Mucosa of rectum (tissue), 2 donors: ENCODE data around the gene LRRC25.
"Not testable (repeated sequence)": the region's sequence is repeated elsewhere in the genome, so short reads cannot be mapped to it uniquely, and the experiment has no call there.

Experiments used
- H3K27ac ChIP-seq, 2 donors: one replicate each; pipeline ENCODE4 v1.7.0; 2013; ENCODE audit warnings: inconsistent platforms in 2 of 2, low read depth in 2 of 2, low read length in 2 of 2
- H3K27me3 ChIP-seq, 2 donors: one replicate each; pipeline ENCODE4 v1.7.0; 2013; ENCODE audit warnings: low read length in 2 of 2; ENCODE audit not compliant: control insufficient read depth in 2 of 2, insufficient read depth in 2 of 2
- H3K36me3 ChIP-seq, 2 donors: one replicate each; pipeline ENCODE4 v1.7.0; 2013; ENCODE audit warnings: low read length in 2 of 2; ENCODE audit not compliant: control insufficient read depth in 2 of 2, insufficient read depth in 2 of 2
- H3K4me1 ChIP-seq, 2 donors: one replicate each; pipeline ENCODE4 v1.7.0; 2013; ENCODE audit warnings: low read length in 2 of 2, mild to moderate bottlenecking in 1 of 2; ENCODE audit not compliant: control insufficient read depth in 2 of 2, insufficient read depth in 2 of 2
- H3K4me3 ChIP-seq, 2 donors: one replicate each; pipeline ENCODE4 v1.7.0; 2013; ENCODE audit warnings: low read length in 2 of 2
- H3K9ac ChIP-seq, 2 donors: one replicate each; pipeline ENCODE4 v1.7.0; 2013; ENCODE audit warnings: low read length in 2 of 2, low read depth in 1 of 2, mild to moderate bottlenecking in 1 of 2
- H3K9me3 ChIP-seq, 2 donors: one replicate each; pipeline ENCODE4 v1.7.0; 2013; ENCODE audit warnings: low read length in 2 of 2; ENCODE audit not compliant: control insufficient read depth in 2 of 2
- donor health status: healthy.
- donor health status: Normal muscosa, but diverticular disease.

Gene LRRC25

GRCh38 chr19:18388960-18389725, 8.3 kb downstream of the LRRC25 start:
- Histone ChIP-seq H3K4me3 (peak overlapping the region; percentile 50 to 52), H3K9me3 (no peaks in the 10 kb centered on the region), H3K36me3 (peaks cover 5 to 6% of the 10 kb centered on the region in 2 donors), H3K4me1 (peaks cover 15 to 19% of the 10 kb centered on the region in 2 donors), H3K27ac (peak overlapping the region; percentile 67 to 94), H3K9ac (peak overlapping the region; percentile 32 to 86), H3K27me3 (no peaks in the 10 kb centered on the region)

- no peaks in the 10 kb centered on the region for H3K27me3 ChIP-seq
- H3K9ac ChIP-seq = peak overlapping the region; percentile 56 to 86
- peak overlapping the region; percentile 56 to 79 for H3K4me3 ChIP-seq
Observed at GRCh38 chr19:18388100-18388959, 9.1 kb downstream of the LRRC25 start.

GRCh38 chr19:18386543-18387271, 10.7 kb downstream of the LRRC25 start:
- Histone ChIP-seq H3K9me3 (no peaks in the 10 kb centered on the region), H3K36me3 (peaks cover 5 to 6% of the 10 kb centered on the region in 2 donors), H3K9ac (peak overlapping the region; percentile 71 to 86), H3K4me1 (peaks cover 15 to 19% of the 10 kb centered on the region in 2 donors), H3K27me3 (no peaks in the 10 kb centered on the region), H3K4me3 (peak overlapping the region; percentile 69 to 79), H3K27ac (peak overlapping the region; percentile 71 to 94)

More at GRCh38 chr19:18388100-18388959, 9.1 kb downstream of the LRRC25 start:
- H3K4me1 ChIP-seq = peaks cover 15 to 19% of the 10 kb centered on the region in 2 donors
- no peaks in the 10 kb centered on the region for H3K9me3 ChIP-seq
- H3K36me3 ChIP-seq = peaks cover 5 to 6% of the 10 kb centered on the region in 2 donors
- H3K27ac ChIP-seq = peak overlapping the region; percentile 67 to 94

DNA sequence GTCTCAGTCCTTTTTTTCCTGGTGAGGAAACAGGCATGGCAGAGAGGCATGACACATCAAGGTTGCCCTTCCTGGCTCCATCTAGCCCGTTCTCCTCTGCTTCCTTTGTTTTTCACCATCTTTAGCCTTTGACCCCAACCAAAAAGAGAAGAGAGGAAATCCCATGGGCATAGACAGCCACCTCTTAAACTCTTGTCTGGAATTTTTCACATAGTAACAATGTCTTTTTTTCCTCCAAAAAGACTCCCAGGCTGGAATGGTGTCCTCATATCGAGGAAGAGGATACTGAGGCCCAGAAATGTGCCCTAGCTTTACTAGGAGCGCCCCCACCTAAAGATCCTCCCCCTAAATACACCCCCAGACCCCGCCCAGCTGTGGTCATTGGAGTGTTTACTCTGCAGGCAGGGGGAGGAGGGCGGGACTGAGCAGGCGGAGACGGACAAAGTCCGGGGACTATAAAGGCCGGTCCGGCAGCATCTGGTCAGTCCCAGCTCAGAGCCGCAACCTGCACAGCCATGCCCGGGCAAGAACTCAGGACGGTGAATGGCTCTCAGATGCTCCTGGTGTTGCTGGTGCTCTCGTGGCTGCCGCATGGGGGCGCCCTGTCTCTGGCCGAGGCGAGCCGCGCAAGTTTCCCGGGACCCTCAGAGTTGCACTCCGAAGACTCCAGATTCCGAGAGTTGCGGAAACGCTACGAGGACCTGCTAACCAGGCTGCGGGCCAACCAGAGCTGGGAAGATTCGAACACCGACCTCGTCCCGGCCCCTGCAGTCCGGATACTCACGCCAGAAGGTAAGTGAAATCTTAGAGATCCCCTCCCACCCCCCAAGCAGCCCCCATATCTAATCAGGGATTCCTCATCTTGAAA, 11.5 kb downstream of the LRRC25 start, which contains the start of gene GDF15:
Gene GDF15 (plus strand): TSS at position 484 of the 868 bp plus-strand sequence. CDS start 32 bp downstream, at position 516.
- H3K9me3 ChIP-seq = no peaks in the 10 kb centered on the region
- peak within 1 kb of the TSS; percentile 71 to 94 for H3K27ac ChIP-seq
- H3K4me3 ChIP-seq = peak within 1 kb of the TSS; percentile 69 to 79
- peaks cover 5 to 6% of the 10 kb centered on the region in 2 donors for H3K36me3 ChIP-seq
- no peaks in the 10 kb centered on the region for H3K27me3 ChIP-seq
- H3K9ac ChIP-seq = peak within 1 kb of the TSS; percentile 71 to 86
- H3K4me1 ChIP-seq = peaks cover 15 to 20% of the 10 kb centered on the region in 2 donors

DNA sequence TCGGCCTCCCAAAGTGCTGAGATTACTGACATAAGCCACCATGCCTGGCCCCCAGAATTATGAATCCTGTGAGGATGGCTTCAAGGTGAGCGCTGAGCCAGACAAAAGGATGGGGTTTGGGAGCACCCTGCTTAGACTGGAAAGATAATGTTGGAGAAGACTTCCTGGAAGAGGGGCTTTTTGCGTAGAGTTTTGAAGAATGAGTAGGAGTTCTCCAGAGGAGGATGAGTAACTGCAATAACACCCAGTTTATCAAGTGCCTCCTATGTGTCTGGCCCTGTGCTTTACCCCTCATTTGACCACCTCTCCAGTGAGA, 12.1 kb downstream of the LRRC25 start:
- Histone ChIP-seq H3K4me3 (no peak overlapping the region), H3K27ac (peak overlapping the region; percentile 71 to 94), H3K9ac (no peak overlapping the region), H3K9me3 (no peaks in the 10 kb centered on the region), H3K36me3 (peaks cover 3 to 5% of the 10 kb centered on the region in 2 donors), H3K4me1 (peaks cover 20 to 26% of the 10 kb centered on the region in 2 donors), H3K27me3 (no peaks in the 10 kb centered on the region)

GRCh38 chr19:18384775-18385174, 12.6 kb downstream of the LRRC25 start:
- H3K4me3 ChIP-seq = no peak overlapping the region
- no peaks in the 10 kb centered on the region for H3K27me3 ChIP-seq
- no peak overlapping the region for H3K9ac ChIP-seq
- H3K9me3 ChIP-seq = no peaks in the 10 kb centered on the region
- H3K36me3 ChIP-seq = peaks cover 3% of the 10 kb centered on the region in 2 donors
- H3K4me1 ChIP-seq = peaks cover 22 to 29% of the 10 kb centered on the region in 2 donors
- no peak overlapping the region for H3K27ac ChIP-seq

GRCh38 chr19:18383622-18384021, 13.8 kb downstream of the LRRC25 start:
- not testable (repeated sequence) for H3K27me3 ChIP-seq, H3K9ac ChIP-seq, H3K36me3 ChIP-seq, H3K27ac ChIP-seq, H3K4me3 ChIP-seq, H3K9me3 ChIP-seq
- H3K4me1 ChIP-seq = peaks cover 20 to 24% of the 10 kb centered on the region in 2 donors

GRCh38 chr19:18380843-18381242, 16.6 kb downstream of the LRRC25 start:
- H3K4me3 ChIP-seq = no peak overlapping the region
- H3K9ac ChIP-seq = peak overlapping the region; percentile 9 to 54
- peak overlapping the region; percentile 77 to 79 for H3K27ac ChIP-seq
- H3K36me3 ChIP-seq = no peaks in the 10 kb centered on the region
- no peaks in the 10 kb centered on the region for H3K9me3 ChIP-seq
- peaks cover 7 to 21% of the 10 kb centered on the region in 2 donors for H3K4me1 ChIP-seq
- H3K27me3 ChIP-seq = no peaks in the 10 kb centered on the region
